H9 (cell line): ENCODE measurements around the gene ADAMTS2. TPM values are rescaled to one million over a fixed set of nuclear protein-coding genes. Genes with fewer than 3 reads are reported as not detected.

Source experiments
- DNase-seq: peaks from one replicate; pipeline ENCODE4 v3.0.0-alpha.2; 2017
- H2AFZ ChIP-seq: one replicate; pipeline ENCODE4 v1.6.1; 2013; ENCODE audit warnings: mild to moderate bottlenecking, low read length, control low read depth, moderate library complexity
- H2AK5ac ChIP-seq: 2 replicates; pipeline ENCODE4 v1.6.1; 2013; ENCODE audit warnings: low read length, control low read depth, mixed read lengths; ENCODE audit not compliant: insufficient read length
- H2BK120ac ChIP-seq: one replicate; pipeline ENCODE4 v1.6.1; 2013; ENCODE audit warnings: low read depth, mild to moderate bottlenecking, low read length, control low read depth, inconsistent platforms; ENCODE audit not compliant: poor library complexity, severe bottlenecking
- H2BK12ac ChIP-seq: 2 replicates; pipeline ENCODE4 v1.6.1; 2013; ENCODE audit warnings: low read length, control low read depth, mixed read lengths, low read depth; ENCODE audit not compliant: insufficient read length
- H2BK15ac ChIP-seq: 2 replicates; pipeline ENCODE4 v1.6.1; 2013; ENCODE audit warnings: low read depth, low read length, control low read depth
- H2BK20ac ChIP-seq: one replicate; pipeline ENCODE4 v1.6.1; 2013; ENCODE audit warnings: low read depth, mild to moderate bottlenecking, low read length, control low read depth, inconsistent platforms; ENCODE audit not compliant: poor library complexity, severe bottlenecking
- H2BK5ac ChIP-seq: 2 replicates; pipeline ENCODE4 v1.6.1; 2013; ENCODE audit warnings: low read length, control low read depth, mixed read lengths; ENCODE audit not compliant: insufficient read length
- H3K14ac ChIP-seq: 2 replicates; pipeline ENCODE4 v1.6.1; 2013; ENCODE audit warnings: low read length, control low read depth; ENCODE audit not compliant: insufficient read depth
- H3K18ac ChIP-seq: 2 replicates; pipeline ENCODE4 v1.6.1; 2013; ENCODE audit warnings: low read depth, mild to moderate bottlenecking, mixed read lengths, low read length, control low read depth; ENCODE audit not compliant: insufficient read length
- H3K23ac ChIP-seq: 2 replicates; pipeline ENCODE4 v1.6.1; 2013; ENCODE audit warnings: low read length, control low read depth, mixed read lengths, low read depth; ENCODE audit not compliant: insufficient read length
- H3K23me2 ChIP-seq: 2 replicates; pipeline ENCODE4 v1.6.1; 2013; ENCODE audit warnings: low read depth, mild to moderate bottlenecking, mixed read lengths, low read length, control low read depth; ENCODE audit not compliant: insufficient read length, poor library complexity, severe bottlenecking
- H3K27ac ChIP-seq: 2 replicates; pipeline ENCODE4 v1.5.1; 2013; ENCODE audit warnings: low read length, control low read depth, mixed read lengths, low read depth; ENCODE audit not compliant: insufficient read length
- H3K27me3 ChIP-seq: 2 replicates; pipeline ENCODE4 v1.6.1; 2013; ENCODE audit warnings: low read length, control low read depth, inconsistent platforms; ENCODE audit not compliant: insufficient read depth
- H3K4ac ChIP-seq: 2 replicates; pipeline ENCODE4 v1.6.1; 2013; ENCODE audit warnings: low read depth, mild to moderate bottlenecking, control low read depth, inconsistent platforms, low read length, moderate library complexity
- H3K4me1 ChIP-seq: 2 replicates; pipeline ENCODE4 v1.6.1; 2013; ENCODE audit warnings: low read length, control low read depth, inconsistent platforms; ENCODE audit not compliant: insufficient read depth
- H3K4me2 ChIP-seq: 2 replicates; pipeline ENCODE4 v1.6.1; 2013; ENCODE audit warnings: low read length, control low read depth, mixed read lengths; ENCODE audit not compliant: insufficient read length, insufficient read depth
- H3K56ac ChIP-seq: 2 replicates; pipeline ENCODE4 v1.6.1; 2013; ENCODE audit warnings: low read depth, mild to moderate bottlenecking, mixed read lengths, low read length, control low read depth; ENCODE audit not compliant: insufficient read length
- H3K79me1 ChIP-seq: 2 replicates; pipeline ENCODE4 v1.6.1; 2013; ENCODE audit warnings: low read depth, mild to moderate bottlenecking, moderate library complexity, low read length, control low read depth, inconsistent platforms; ENCODE audit not compliant: insufficient read depth, poor library complexity, severe bottlenecking
- H3K79me2 ChIP-seq: 2 replicates; pipeline ENCODE4 v1.6.1; 2013; ENCODE audit warnings: low read length, control low read depth, inconsistent platforms; ENCODE audit not compliant: insufficient read depth
- H3K9ac ChIP-seq: 2 replicates; pipeline ENCODE4 v1.6.1; 2013; ENCODE audit warnings: low read length, control low read depth, mixed read lengths; ENCODE audit not compliant: insufficient read length; ENCODE audit errors: extremely low read depth
- H3K9me3 ChIP-seq: one replicate; pipeline ENCODE4 v1.6.1; 2013; ENCODE audit warnings: low read depth, low read length, inconsistent platforms; ENCODE audit not compliant: control insufficient read depth
- H3T11ph ChIP-seq: one replicate; pipeline ENCODE4 v1.6.1; 2013; ENCODE audit warnings: mild to moderate bottlenecking, low read length, control low read depth, inconsistent platforms
- H4K20me1 ChIP-seq: one replicate; pipeline ENCODE4 v1.6.1; 2013; ENCODE audit not compliant: control insufficient read depth, insufficient read length, insufficient read depth
- H4K5ac ChIP-seq: 2 replicates; pipeline ENCODE4 v1.6.1; 2013; ENCODE audit warnings: low read depth, mild to moderate bottlenecking, mixed read lengths, low read length, control low read depth; ENCODE audit not compliant: insufficient read length
- H4K8ac ChIP-seq: replicated peaks from 2 replicates; pipeline ENCODE4 v1.6.1; 2013; ENCODE audit warnings: low read length, control low read depth, mixed read lengths, low read depth; ENCODE audit not compliant: insufficient read length
- H4K91ac ChIP-seq: 2 replicates; pipeline ENCODE4 v1.6.1; 2013; ENCODE audit warnings: low read depth, mild to moderate bottlenecking, moderate library complexity, mixed read lengths, low read length, control low read depth; ENCODE audit not compliant: insufficient read length
- H3K27ac Mint-ChIP-seq, 3 experiments: 2 replicates in 2 of 3; 3 replicates in 1 of 3; pipeline ENCODE4 v1.8.0; 2020 to 2021; ENCODE audit warnings: mixed read lengths in 3 of 3, mild to moderate bottlenecking in 1 of 3, moderate library complexity in 1 of 3
- H3K27me3 Mint-ChIP-seq: 2 replicates; pipeline ENCODE4 v1.8.0; 2021; ENCODE audit warnings: low read depth, mild to moderate bottlenecking, moderate library complexity, mixed read lengths
- H3K36me3 Mint-ChIP-seq, 3 experiments: 2 replicates in 2 of 3; 3 replicates in 1 of 3; pipeline ENCODE4 v1.8.0; 2020 to 2021; ENCODE audit warnings: low read depth in 3 of 3, mixed read lengths in 3 of 3; ENCODE audit not compliant: insufficient read depth in 1 of 3
- H3K4me1 Mint-ChIP-seq, 2 experiments: 2 replicates each; pipeline ENCODE4 v1.8.0; 2020; ENCODE audit warnings: mixed read lengths in 2 of 2
- H3K4me3 Mint-ChIP-seq, 2 experiments: 2 replicates in 1 of 2; 3 replicates in 1 of 2; pipeline ENCODE4 v1.8.0; 2020 to 2021; ENCODE audit warnings: mild to moderate bottlenecking in 2 of 2, mixed read lengths in 2 of 2, moderate library complexity in 1 of 2
- H3K9me3 Mint-ChIP-seq, 2 experiments: 2 replicates in 1 of 2; 3 replicates in 1 of 2; pipeline ENCODE4 v1.8.0; 2020; ENCODE audit warnings: mild to moderate bottlenecking in 2 of 2, mixed read lengths in 2 of 2, moderate library complexity in 1 of 2
- WGBS: extraction: QIAGEN DNeasy Blood & Tissue Kit; methylation state at CpG from one replicate; pipeline ENCODE4 v1.1.7; 2013; ENCODE audit warnings: missing lambda C conversion rate, low lambda C conversion rate, mixed read lengths; ENCODE audit not compliant: insufficient read length; ENCODE audit errors: extremely low coverage; 5-methylcytosine and 5-hydroxymethylcytosine counted together
- total RNA-seq: library from RNA; stranded (reverse); gene quantifications from 2 replicates; pipeline ENCODE4 v1.2.1, GENCODE V29; 2021
- TF ChIP-seq, protein P1 (sequence below): fragments of 200-600 bp; sonication (generic); conservative IDR thresholded peaks from 3 replicates; pipeline ENCODE4 v1.8.0; 2021; ENCODE audit warnings: antibody characterized with exemption, mild to moderate bottlenecking

Gene ADAMTS2
- total RNA-seq, 1 experiment from 2014 or later: 5.4 TPM

- H3K9me3 ChIP-seq: no peaks in the 10 kb centered on the region
- WGBS: no CpG with 5 or more reads among the region's 13 CpGs
- H3K79me2 ChIP-seq: no peaks in the 10 kb centered on the region
- DNase-seq: no peak
- H2AK5ac ChIP-seq: no peak overlapping the region
- no peak overlapping the region for H3K56ac ChIP-seq
- no peak overlapping the region for H4K8ac ChIP-seq
- H3K4me3 Mint-ChIP-seq: no peak overlapping the region
- TF ChIP-seq, protein P1, sequence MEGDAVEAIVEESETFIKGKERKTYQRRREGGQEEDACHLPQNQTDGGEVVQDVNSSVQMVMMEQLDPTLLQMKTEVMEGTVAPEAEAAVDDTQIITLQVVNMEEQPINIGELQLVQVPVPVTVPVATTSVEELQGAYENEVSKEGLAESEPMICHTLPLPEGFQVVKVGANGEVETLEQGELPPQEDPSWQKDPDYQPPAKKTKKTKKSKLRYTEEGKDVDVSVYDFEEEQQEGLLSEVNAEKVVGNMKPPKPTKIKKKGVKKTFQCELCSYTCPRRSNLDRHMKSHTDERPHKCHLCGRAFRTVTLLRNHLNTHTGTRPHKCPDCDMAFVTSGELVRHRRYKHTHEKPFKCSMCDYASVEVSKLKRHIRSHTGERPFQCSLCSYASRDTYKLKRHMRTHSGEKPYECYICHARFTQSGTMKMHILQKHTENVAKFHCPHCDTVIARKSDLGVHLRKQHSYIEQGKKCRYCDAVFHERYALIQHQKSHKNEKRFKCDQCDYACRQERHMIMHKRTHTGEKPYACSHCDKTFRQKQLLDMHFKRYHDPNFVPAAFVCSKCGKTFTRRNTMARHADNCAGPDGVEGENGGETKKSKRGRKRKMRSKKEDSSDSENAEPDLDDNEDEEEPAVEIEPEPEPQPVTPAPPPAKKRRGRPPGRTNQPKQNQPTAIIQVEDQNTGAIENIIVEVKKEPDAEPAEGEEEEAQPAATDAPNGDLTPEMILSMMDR: no peak
- H3K4ac ChIP-seq: no peak overlapping the region
- H2BK5ac ChIP-seq: no peak overlapping the region
- no peak overlapping the region for H2BK12ac ChIP-seq
- H4K91ac ChIP-seq: no peak overlapping the region
- H2BK120ac ChIP-seq: no peak overlapping the region
- no peak overlapping the region for H3K27ac ChIP-seq
- H3T11ph ChIP-seq: no peak overlapping the region
- H3K27ac Mint-ChIP-seq: no peak overlapping the region
- H3K27me3 Mint-ChIP-seq: no peaks in the 10 kb centered on the region
- H4K20me1 ChIP-seq: no peaks in the 10 kb centered on the region
- no peaks in the 10 kb centered on the region for H3K23me2 ChIP-seq
- peaks cover 6 to 25% of the 10 kb centered on the region in 2 experiments for H3K9me3 Mint-ChIP-seq
- H3K4me2 ChIP-seq: no peak overlapping the region
- H3K27me3 ChIP-seq: no peaks in the 10 kb centered on the region
- no peak overlapping the region for H3K9ac ChIP-seq
- no peaks in the 10 kb centered on the region for H3K79me1 ChIP-seq
- H3K36me3 Mint-ChIP-seq: peaks cover 2 to 15% (median 5%) of the 10 kb centered on the region in 3 experiments; a peak in 4 of 7 replicates
- H3K14ac ChIP-seq: no peak overlapping the region; the same call in 1 of the 2 replicates
- no peaks in the 10 kb centered on the region for H3K4me1 Mint-ChIP-seq
- no peaks in the 10 kb centered on the region for H3K4me1 ChIP-seq
- H2BK15ac ChIP-seq: no peak overlapping the region
- no peak overlapping the region for H4K5ac ChIP-seq
- H2AFZ ChIP-seq: no peak overlapping the region
- H3K18ac ChIP-seq: no peak overlapping the region
- no peak overlapping the region for H3K23ac ChIP-seq
- H2BK20ac ChIP-seq: no peak overlapping the region
Measured at GRCh38 chr5:179137016-179137642, 208.1 kb downstream of the ADAMTS2 start.
